Measurements from ENCODE around the gene CFAP251. TPM values are rescaled to one million over a fixed set of nuclear protein-coding genes. Genes with fewer than 3 reads are reported as not detected.

CFAP251 gene
- total RNA-seq, 1 experiment from 2014 or later = 0.81 TPM

DNA sequence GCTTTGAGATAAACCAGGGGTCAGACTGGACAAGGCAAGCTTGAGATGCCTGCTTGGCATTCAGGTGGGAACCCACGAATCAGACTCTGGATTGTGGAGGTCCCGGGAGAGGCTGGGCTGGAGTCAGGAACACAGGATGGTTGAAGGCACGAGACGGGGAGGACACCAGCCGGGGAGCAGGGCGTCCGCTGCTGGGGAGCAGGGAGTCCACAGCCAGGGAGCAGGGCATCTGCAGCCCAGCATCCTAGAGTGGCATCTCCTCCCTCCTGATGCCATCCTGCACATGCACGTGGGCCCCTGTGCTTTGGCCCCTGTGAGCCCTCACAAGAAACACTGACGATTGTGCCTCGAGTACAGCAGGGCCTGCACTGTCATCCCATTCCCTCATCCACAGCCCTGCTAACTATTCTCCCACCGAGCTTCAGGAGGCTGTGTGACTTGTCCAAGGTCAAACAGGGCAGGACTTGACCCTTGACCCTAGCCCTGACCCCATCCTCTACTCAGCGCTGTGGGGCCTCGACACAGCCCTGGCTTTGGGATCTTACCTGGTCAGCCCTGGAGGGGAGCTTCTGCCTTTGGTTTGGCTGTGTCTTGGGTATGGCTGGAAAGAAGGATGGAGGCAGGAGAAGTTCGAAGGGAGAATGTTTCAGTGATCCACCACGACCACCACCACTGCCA, 45.1 kb downstream of the CFAP251 start:
- TF ChIP-seq, protein P1, sequence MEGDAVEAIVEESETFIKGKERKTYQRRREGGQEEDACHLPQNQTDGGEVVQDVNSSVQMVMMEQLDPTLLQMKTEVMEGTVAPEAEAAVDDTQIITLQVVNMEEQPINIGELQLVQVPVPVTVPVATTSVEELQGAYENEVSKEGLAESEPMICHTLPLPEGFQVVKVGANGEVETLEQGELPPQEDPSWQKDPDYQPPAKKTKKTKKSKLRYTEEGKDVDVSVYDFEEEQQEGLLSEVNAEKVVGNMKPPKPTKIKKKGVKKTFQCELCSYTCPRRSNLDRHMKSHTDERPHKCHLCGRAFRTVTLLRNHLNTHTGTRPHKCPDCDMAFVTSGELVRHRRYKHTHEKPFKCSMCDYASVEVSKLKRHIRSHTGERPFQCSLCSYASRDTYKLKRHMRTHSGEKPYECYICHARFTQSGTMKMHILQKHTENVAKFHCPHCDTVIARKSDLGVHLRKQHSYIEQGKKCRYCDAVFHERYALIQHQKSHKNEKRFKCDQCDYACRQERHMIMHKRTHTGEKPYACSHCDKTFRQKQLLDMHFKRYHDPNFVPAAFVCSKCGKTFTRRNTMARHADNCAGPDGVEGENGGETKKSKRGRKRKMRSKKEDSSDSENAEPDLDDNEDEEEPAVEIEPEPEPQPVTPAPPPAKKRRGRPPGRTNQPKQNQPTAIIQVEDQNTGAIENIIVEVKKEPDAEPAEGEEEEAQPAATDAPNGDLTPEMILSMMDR (conservative IDR thresholded peaks at IDR 0.05) = no peak
- no peaks in the 10 kb centered on the region for H3K9me3 ChIP-seq (ENCODE audit: control insufficient read depth, low read depth, low read length)
- WGBS (ENCODE audit: extremely low coverage, insufficient read length, low lambda C conversion rate) = no CpG with 5 or more reads among the region's 15 CpGs
- no peak overlapping the region for H2BK5ac ChIP-seq (ENCODE audit: insufficient read length, low read length)
- DNase-seq = no peak
- H3K27me3 Mint-ChIP-seq (ENCODE audit: low read depth) = no peaks in the 10 kb centered on the region; the same call in 1 of the 2 replicates
- H3K36me3 Mint-ChIP-seq (ENCODE audit: insufficient read depth in 1 of 3, low read depth in 3 of 3) = no peaks in the 10 kb centered on the region
- no peaks in the 10 kb centered on the region for H3K9me3 Mint-ChIP-seq
- no peak overlapping the region for H3K4me3 Mint-ChIP-seq
- H3K4me1 ChIP-seq (ENCODE audit: insufficient read depth, low read length) = no peaks in the 10 kb centered on the region
- no peak overlapping the region for H2AK5ac ChIP-seq (ENCODE audit: insufficient read length, low read length)
- no peak overlapping the region for H3T11ph ChIP-seq (ENCODE audit: low read length)
- H3K18ac ChIP-seq (ENCODE audit: insufficient read length, low read depth, low read length) = no peak overlapping the region
- H3K27me3 ChIP-seq (ENCODE audit: insufficient read depth, low read length) = no peaks in the 10 kb centered on the region
- no peak overlapping the region for H4K91ac ChIP-seq (ENCODE audit: insufficient read length, low read depth, low read length)
- H3K23me2 ChIP-seq (ENCODE audit: insufficient read length, low read depth, low read length, poor library complexity, severe bottlenecking) = no peaks in the 10 kb centered on the region
- no peak overlapping the region for H4K5ac ChIP-seq (ENCODE audit: insufficient read length, low read depth, low read length)
- no peak overlapping the region for H3K4ac ChIP-seq (ENCODE audit: low read depth, low read length)
- no peak overlapping the region; the same call in 1 of the 2 replicates for H3K14ac ChIP-seq (ENCODE audit: insufficient read depth, low read length)
- no peak overlapping the region for H3K56ac ChIP-seq (ENCODE audit: insufficient read length, low read depth, low read length)
- no peak overlapping the region for H3K9ac ChIP-seq (ENCODE audit: extremely low read depth, insufficient read length, low read length)
- H3K27ac Mint-ChIP-seq = no peak overlapping the region
- H3K79me1 ChIP-seq (ENCODE audit: insufficient read depth, low read depth, low read length, poor library complexity, severe bottlenecking) = no peaks in the 10 kb centered on the region
- no peak overlapping the region for H3K4me2 ChIP-seq (ENCODE audit: insufficient read depth, insufficient read length, low read length)
- H2BK20ac ChIP-seq (ENCODE audit: low read depth, low read length, poor library complexity, severe bottlenecking) = no peak overlapping the region
- no peak overlapping the region for H4K8ac ChIP-seq (replicated peaks; ENCODE audit: insufficient read length, low read depth, low read length)
- H3K79me2 ChIP-seq (ENCODE audit: insufficient read depth, low read length) = no peaks in the 10 kb centered on the region
- peaks cover 11 to 17% of the 10 kb centered on the region in 2 experiments for H3K4me1 Mint-ChIP-seq
- no peak overlapping the region for H2AFZ ChIP-seq (ENCODE audit: low read length)
- no peak overlapping the region for H2BK12ac ChIP-seq (ENCODE audit: insufficient read length, low read depth, low read length)
- no peaks in the 10 kb centered on the region for H4K20me1 ChIP-seq (ENCODE audit: control insufficient read depth, insufficient read depth, insufficient read length)
- no peak overlapping the region for H3K23ac ChIP-seq (ENCODE audit: insufficient read length, low read depth, low read length)
- H3K27ac ChIP-seq (ENCODE audit: insufficient read length, low read depth, low read length) = no peak overlapping the region
- H2BK120ac ChIP-seq (ENCODE audit: low read depth, low read length, poor library complexity, severe bottlenecking) = no peak overlapping the region
- H2BK15ac ChIP-seq (ENCODE audit: low read depth, low read length) = no peak overlapping the region

Data from H9 (cell line).